Measurements from ENCODE around the gene C12orf75. TPM values are rescaled to one million over a fixed set of nuclear protein-coding genes. Genes with fewer than 3 reads are reported as not detected.
"Not testable (repeated sequence)": the region's sequence is repeated elsewhere in the genome, so short reads cannot be mapped to it uniquely, and the experiment has no call there.

Gene C12orf75
- 36.3 TPM for total RNA-seq

DNA sequence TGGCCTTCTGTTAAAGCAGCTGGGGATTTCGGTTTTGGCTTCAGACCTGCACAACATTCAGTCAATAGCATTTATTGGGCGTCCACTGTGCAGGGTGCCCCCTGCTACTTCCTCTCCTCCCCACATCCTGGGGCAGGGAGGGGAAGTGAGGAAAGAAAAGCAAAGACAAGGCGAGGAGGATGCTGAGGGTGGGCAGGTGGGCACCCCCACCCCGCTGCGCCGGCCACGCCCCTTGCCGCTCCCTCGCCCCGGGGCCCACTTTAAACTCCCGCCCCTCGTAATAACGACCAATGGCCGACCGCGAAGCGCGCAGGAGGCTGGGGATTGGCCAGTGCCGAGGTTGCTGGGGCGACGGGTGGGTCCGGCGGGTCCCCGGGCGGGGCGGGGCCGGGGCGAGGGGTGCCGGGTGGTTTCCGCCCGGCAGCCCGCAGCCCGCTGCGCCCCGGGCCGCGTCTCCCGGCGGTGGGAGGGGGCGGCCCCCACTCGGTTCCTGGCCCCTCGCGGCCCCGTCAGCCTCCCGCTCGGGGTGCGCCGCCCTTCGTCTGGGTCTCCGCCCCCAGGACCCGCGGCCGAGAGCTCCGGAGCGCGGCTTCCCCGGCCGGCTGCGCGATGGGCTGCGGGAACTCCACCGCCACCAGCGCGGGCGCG lies at the start of gene C12orf75:
C12orf75 (plus strand) TSS at position 409 of the 648 bp plus-strand sequence; CDS start at position 610, 201 bp downstream.
- DNase-seq, result peak; percentile 51

GRCh38 chr12:105280966-105281693 lies 49.4 kb upstream of the C12orf75 start:
- no peak for DNase-seq

GRCh38 chr12:105281694-105282049 lies 48.8 kb upstream of the C12orf75 start:
- no peak for DNase-seq

DNA sequence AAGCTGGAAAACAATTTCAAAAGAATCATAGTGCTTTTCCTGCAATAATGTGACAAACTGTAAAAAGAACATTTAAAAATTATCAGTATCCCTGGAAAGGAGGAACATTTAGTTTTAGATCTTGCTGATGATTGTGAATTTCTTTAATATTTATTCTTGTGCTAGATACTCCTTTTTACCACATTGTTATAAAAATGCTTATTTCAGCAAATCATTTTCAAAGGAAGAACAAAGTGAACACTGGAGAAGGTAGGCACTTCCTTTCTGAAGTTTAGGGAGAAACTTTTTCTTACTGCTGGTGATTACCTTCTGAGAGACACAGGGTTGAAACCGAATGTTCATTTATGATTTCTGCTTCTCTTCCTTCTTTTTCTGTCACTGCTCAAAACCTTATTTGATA lies 45.1 kb upstream of the C12orf75 start:
- DNase-seq, result no peak

DNA sequence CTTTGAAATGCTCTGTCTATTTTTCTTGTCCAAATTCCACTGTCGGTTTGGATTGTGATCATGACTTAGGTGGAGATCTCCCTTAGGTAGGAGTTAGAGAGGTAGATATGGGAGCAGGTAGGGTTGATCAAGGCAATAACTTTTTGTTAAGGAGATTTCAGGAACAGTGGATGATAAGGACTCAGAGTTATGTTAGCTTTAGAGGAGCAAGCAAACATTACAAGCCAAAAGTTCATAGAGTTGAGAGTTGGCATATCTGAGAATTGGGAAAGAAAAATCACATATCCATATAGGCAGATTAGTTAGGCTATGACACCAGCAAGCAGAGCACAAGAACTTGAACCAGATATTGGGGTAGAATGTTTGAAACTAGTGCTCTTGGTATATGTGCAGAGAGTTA lies 43.1 kb upstream of the C12orf75 start:
- DNase-seq, result no peak

DNA sequence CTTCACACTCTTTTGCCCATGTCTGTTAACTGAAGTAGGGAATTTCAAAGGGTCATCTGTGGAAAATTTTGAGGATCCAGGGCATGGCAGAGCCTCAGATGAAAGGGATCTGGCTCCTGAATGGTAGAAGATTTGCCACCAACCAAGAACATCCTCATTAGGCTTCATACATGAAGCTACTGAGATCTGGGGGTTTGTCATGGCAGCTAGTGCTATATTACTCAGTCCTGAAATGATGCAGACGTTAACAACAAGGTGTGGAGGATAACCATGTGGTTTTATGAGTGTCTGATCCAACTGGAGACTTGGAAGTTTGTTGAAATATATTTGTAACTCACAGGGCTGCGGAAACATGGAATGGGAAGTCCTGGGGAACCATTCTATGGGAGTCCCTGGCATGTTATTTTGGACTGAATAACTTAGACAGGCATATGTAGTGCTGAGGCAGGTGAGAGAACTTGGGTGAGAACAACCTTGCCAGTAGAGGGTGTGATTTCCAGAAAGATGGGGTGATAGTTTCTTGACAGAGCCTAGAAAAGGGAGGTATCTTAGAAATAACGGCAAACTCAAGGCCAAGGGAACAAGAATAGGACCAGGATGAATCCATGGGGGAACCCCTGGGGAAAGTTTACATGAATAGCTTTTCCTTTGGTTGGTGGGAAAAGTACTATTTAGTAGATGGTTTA lies 42.0 kb upstream of the C12orf75 start:
- no peak for DNase-seq

DNA sequence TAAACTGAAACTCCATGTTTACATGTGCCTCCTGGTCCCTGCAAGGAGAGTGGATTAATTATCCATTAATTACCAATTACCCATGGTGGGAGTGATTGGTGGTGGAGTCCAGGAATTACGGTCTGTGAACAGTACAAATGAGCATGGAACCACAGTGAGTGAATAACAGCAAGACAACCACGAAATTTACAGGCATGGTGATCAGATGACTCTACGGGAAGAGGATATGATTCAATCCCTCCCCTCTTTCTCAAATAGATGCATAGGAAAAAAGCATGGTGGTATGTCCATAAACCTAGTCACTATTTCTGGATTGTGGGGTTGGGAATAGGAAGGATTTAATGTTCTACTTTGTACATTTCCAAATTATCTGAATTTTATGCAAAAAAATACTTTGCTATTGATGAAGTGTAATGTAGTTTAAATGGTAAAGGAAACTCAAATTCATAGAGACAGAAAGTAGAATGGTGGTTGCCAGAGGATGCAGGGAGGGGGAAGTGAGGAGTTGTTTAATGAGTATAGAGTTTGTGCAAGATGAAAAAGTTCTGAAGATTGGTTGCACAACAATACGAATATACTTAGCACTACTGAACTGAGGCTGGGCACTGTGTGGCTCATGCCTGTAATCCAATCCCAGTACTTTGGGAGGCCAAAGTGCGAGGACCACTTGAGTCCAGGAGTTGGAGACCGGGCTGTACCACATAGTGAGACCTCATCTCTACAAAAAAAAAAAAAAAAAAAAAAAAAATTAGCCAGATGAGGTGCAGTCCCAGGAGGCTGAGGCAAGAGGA lies 41.2 kb upstream of the C12orf75 start:
- no peak for DNase-seq

DNA sequence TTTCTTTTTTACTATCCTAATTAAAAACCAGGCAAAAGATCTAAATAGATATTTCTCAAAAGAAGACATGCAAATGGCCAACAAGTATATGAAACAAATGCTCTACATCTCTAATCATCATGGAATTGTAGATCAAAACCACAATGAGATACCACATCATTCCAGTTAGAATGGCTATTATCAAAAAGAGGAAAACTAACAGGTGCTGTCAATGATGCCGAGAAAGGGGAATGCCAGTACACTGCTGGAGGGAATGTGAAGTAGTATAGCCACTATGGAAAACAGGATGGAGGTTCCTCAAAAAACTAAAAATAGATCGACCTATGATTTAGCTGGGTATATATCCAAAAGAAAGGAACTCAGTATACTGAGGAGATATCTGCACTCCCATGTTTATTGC lies 39.0 kb upstream of the C12orf75 start:
- no peak for DNase-seq

GRCh38 chr12:105292705-105293104 lies 37.8 kb upstream of the C12orf75 start:
- DNase-seq, result no peak

DNA sequence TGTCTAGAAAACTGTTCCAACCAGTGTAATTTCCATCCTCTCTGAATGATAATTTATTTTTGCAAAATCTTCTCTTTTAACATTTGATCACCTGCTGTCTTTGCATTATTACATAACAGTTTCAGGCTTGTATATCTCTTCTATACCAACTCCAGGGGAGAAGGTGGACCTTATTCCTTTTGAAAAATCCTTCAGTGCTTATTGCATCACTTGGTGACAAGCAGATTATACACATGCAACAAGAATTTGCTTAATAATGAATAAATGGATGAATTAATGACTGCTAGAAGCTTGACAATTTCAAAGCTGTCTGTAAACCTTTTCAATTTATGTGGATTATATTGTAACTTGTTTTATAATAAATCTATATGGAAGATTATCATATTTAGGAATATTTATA lies 37.3 kb upstream of the C12orf75 start:
- DNase-seq, result no peak

- no peak for DNase-seq
These were observed 36.3 kb upstream of the C12orf75 start for GRCh38 chr12:105294161-105294560.

DNA sequence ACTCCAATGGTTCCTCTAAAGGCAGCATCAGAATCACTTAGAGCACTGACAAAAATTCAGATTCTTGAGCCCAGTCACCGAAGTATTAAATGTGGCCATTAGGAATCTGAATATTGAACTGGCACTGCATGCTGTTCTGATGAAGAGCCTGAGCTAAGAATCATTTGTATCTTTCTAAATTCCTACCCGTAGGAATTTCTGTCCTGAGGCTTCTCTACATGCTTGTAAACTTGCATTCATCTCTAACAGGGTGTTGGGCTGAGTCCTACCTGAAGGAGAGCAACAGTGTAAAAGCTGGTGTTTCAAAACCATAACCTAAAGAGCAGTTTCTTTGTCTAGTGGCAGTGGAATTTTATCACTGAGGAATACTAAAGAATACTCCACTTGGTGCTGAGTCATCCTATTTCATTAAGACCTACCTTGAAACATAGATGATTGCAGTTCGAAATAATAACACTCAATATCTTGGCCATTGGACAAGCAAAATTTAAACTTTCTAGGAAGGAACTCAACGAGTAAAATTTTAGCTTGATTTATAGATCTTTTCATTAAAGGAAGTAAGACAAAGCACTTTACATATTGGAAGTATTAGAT lies 35.5 kb upstream of the C12orf75 start:
- no peak for DNase-seq

DNA sequence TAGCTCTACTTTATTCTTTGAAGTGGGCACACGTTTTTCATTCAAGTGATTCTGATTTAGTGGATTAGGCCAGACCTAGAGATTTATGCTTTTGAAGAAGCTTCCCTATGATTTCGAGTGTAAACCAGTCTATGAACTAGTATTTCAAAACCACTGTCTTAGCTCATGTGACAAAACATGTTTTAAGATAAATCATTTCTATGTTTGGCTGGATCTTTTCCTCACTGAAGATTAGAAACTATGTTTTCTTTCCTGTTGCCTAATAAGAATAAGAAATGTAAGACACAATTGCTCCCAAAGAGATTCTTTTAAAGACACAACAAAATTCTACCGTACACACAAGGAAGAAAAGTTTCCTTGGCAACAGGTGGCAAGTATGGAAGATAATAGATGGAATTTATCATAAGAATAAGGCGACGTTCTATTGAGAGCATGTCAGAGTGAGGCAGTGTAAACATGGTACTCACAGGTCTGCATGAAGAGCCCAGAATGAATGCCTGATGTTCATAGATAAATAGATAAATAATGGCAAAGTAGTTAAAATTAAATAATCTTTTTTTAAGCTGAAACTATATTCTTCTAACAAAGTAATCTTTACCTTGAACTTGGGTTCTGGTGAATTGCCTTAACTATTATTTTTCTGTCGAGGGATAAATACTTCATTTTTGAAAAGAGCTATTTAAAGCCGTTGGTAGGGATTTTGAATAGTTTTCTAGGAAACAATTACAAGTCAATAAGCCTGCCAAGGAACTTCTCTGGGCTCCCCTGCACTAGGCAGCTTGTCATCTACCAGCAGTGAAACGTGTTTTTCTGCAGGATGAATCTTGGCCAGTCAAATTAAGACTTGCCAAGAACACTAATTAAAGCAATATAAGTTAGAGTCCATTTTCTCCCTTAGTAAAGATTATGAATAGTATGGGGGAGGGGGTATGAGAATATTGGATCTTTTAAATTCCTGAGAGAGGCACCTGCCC lies 34.1 kb upstream of the C12orf75 start:
- DNase-seq, result no peak

DNA sequence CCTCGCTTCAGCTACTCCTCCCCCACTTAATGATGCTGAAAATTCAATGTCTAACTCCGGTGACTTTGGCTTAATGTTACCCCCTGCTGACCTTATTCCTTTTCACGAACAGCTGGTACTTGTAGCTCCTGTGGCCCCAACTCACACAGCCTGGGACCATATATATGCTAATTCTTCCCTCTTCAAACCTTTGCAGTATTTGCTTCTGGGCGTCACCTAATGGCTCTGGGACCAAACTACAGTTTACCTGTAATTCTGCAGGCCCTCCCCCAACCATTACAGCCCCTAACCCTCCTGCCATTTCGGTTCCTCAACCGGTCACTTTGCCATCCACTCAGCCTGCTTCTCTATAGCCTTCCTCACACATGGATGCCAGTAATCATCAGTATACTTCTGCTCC lies 29.6 kb upstream of the C12orf75 start:
- no peak for DNase-seq

DNA sequence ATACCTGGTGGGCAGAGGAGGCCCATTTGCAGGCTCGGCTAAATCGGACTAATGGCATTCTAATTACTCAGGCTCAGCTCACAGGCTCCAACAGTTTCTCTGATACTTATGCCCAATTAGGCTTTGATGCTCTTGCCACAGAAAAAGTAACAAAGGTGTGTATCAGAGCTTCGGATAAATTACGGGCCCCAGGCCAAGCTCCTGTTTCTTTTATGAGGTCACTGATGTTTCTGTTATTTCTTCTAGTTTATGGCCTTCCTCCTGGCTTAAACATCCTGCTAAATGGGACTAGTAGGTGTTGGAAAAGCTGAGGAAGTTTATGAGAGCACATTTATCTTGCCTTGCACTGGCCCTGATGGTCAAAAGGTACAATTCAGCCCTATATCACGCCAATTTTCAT lies 28.8 kb upstream of the C12orf75 start:
- no peak for DNase-seq

GRCh38 chr12:105302986-105303385 lies 27.5 kb upstream of the C12orf75 start:
- not testable (repeated sequence) for DNase-seq

GRCh38 chr12:105304626-105305025 lies 25.9 kb upstream of the C12orf75 start:
- not testable (repeated sequence) for DNase-seq

DNA sequence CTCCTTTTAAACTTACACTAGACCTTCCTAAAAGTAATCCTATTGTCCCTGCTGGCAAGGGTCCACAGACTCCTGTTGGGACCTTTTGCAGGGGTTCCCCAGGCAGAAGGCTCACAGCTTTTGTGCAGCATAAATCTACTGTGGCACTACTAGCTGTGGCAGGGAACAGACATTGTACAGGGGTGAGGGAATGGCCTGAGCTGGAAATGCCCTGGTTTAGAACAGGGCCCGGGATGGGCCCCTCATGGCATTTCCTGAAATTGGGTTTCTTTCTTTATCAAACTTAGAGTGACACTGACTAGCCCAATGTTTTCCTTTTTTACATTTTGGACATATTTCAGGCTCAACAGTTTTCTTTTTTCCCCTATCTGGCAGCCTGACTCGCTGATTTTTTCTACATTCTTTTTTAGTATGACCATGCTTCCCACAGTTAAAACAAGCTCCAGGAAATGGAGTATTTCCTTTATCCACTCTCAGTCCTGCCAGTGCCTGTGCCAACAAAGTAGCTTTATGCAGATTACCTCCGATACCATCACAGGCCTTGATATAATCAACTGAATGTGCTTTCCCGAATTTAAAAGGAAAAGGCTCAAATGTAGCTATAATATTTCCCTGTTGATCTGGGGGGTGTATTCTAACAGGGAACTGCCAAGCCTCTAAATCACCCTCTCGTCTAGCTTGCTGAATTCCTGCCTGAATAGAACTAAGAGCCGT lies 22.7 kb upstream of the C12orf75 start:
- DNase-seq, result not testable (repeated sequence)

DNA sequence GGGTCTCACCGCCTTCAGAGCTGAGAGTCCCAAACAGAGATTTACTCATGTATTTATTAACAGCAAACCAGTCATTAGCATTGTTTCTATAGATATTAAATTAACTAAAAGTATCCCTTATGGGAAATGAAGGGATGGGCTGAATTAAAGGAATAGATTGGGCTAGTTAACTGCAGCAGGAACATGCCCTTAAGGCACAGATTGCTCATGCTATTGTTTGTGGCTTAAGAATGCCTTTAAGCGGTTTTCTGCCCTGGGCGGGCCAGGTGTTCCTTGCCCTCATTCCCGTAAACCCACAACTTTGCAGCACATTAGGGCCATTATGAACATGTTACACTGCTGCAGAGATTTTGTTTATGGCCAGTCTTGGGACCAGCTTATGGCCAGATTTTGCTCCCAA lies 21.7 kb upstream of the C12orf75 start:
- not testable (repeated sequence) for DNase-seq

DNA sequence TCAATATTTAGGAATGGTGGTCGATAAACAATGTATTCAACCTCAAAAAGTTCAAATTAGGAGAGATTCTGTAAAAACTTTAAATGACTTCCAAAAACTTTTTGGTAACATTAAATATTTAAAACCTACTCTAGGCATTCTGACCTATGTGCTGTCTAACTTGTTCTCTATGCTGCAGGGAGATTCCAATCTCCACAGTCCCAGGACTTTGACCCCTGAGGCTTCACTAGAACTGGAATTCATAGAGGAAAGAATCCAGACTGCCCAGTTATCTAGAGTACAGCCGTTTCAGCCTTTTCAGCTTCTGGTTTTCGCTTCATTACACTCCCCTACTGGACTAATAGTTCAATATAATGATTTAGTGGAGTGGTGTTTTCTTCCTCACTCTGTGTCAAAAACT lies 21.1 kb upstream of the C12orf75 start:
- not testable (repeated sequence) for DNase-seq

Data from occipital lobe (tissue), 2 donors.